GM10248 (cell line): Measurements from ENCODE around the gene USP54.

Experiments used
- CTCF ChIA-PET: fragments of 300-600 bp; sonication (Branson Sonifier 250); formaldehyde crosslinking; extraction: SDS; loops from one replicate; lab custom pipeline; 2021; ENCODE audit warnings: antibody characterized with exemption; lab: Yijun Ruan, JAX
- POLR2A ChIA-PET: fragments of 350-650 bp; sonication (Branson Sonifier 250); formaldehyde crosslinking; extraction: SDS; loops from one replicate; lab custom pipeline; 2020; ENCODE audit warnings: antibody characterized with exemption; lab: Yijun Ruan, JAX
- DNase-seq: peaks from one replicate; pipeline ENCODE4 v3.0.0; 2012; ENCODE audit errors: extremely low spot score
- TF ChIP-seq, protein P1 (sequence below): IDR thresholded peaks from 2 replicates; pipeline ENCODE4 v1.5.1; 2012; ENCODE audit warnings: mild to moderate bottlenecking, low read depth; ENCODE audit errors: extremely low read depth, missing control alignments, control extremely low read depth

USP54 gene

DNA sequence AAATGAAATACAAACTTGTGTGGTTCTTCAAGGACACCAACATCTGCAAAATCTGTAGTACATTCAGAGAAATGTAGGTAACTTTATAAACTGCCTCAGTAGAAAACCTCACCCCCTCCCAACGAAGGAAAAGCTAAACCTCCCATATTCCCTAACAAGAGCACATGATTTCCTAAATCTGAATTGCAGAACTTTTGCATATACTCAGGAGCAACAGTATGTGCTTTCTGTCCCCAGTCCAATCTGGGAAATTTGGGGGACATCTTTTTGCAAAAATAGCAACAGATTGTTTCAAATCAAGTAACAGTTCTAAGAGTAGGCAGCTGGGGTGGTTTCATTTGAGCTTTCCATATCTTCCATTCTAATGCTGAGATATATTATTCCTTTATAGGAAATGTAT is 142.0 kb downstream of the USP54 start:
- POLR2A ChIA-PET = no interaction called here
- no peak for DNase-seq
- TF ChIP-seq, protein P1, sequence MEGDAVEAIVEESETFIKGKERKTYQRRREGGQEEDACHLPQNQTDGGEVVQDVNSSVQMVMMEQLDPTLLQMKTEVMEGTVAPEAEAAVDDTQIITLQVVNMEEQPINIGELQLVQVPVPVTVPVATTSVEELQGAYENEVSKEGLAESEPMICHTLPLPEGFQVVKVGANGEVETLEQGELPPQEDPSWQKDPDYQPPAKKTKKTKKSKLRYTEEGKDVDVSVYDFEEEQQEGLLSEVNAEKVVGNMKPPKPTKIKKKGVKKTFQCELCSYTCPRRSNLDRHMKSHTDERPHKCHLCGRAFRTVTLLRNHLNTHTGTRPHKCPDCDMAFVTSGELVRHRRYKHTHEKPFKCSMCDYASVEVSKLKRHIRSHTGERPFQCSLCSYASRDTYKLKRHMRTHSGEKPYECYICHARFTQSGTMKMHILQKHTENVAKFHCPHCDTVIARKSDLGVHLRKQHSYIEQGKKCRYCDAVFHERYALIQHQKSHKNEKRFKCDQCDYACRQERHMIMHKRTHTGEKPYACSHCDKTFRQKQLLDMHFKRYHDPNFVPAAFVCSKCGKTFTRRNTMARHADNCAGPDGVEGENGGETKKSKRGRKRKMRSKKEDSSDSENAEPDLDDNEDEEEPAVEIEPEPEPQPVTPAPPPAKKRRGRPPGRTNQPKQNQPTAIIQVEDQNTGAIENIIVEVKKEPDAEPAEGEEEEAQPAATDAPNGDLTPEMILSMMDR = no peak
- CTCF ChIA-PET = interaction anchor here (1.9 kb wide), 1 partner anchor 9 kb away, joined by 5 read pairs; no protein-coding TSS in a partner anchor

DNA sequence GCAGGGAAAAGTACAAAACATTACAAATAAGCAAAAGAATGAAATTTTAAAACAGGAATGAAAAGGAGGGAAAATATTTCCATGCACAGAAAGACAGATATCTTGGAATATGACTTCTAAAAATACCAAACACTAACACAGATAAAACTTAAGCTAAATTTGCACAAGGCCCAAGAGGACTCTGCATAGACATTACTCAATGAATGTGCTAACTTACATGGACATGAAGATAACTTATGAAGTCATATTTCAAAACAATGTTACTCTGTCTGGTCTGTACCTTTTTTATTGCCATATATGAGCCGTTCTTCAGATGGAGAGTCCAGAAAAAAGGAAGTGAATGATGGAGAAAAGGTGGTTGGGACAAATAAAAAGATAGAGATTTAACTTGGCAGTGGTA is 142.8 kb downstream of the USP54 start:
- DNase-seq = no peak
- ChIA-PET POLR2A (no interaction called here), CTCF (interaction anchor here (1.9 kb wide), 1 partner anchor 10 kb away, joined by 5 read pairs; no protein-coding TSS in a partner anchor)
- TF ChIP-seq, protein P1 = no peak
